Activated CD8-positive, alpha-beta memory T cell treated with anti-CD3 and anti-CD28 coated beads, Interleukin-2, amount 50 U/mL, for 4 hours (primary cell): ENCODE results near the gene PPAT.
"Not testable (repeated sequence)": the region's sequence is repeated elsewhere in the genome, so short reads cannot be mapped to it uniquely, and the experiment has no call there.

ENCODE experiments used
- DNase-seq: peaks from one replicate; pipeline ENCODE4 v3.0.0-alpha.2; 2020

PPAT gene

GRCh38 chr4:56435140-56435926, at the start of gene PPAT:
TSS of gene PPAT (minus strand) at chr4:56435615. CDS start at chr4:56435477, 138 bp downstream.
- DNase-seq, result peak; percentile 99

- DNase-seq, result no peak
These were observed 45.3 kb upstream of the PPAT start for GRCh38 chr4:56480691-56481090.

DNA sequence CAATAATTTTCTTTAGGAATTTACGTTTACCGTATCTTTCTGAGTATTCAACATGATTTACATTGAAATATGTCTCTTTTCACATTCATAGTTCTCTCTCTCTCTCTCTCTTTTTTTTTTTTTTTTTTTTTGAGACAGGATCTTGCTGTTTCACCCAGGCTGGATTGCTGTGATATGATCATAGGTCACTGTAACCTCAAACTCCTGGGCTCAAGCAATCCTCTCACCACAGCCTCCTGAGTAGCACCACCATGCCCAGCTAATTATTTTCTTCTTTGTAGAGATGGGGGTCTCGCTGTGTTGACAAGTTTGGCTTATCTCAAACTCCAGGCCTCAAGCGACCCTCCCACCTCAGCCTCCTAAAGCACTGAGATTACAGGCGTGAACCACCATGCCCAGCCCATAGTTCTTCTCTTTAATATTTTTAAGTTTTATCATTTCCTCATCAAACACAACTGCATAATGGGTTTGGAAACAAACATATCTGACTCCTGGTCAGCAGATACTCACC, 41.8 kb upstream of the PPAT start:
- no peak for DNase-seq

DNA sequence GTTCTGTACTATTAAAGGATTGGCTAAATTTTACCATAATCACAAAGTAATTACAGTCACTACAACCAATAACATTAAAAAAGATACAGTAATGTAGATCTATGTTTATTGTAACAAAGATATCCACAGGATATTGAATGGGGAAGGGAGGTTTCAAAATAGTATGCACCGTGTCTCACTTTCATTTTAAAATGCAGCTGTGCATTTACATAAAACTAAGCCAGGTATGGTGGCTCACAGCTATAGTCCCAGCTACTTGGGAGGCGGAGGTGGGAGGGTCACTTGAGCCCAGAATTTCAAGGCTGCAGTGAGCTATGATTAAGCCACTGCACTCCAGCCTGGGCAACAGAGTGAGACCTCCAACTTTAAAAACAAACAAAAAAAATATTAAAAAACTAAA, 40.5 kb upstream of the PPAT start:
- DNase-seq, result no peak

GRCh38 chr4:56469489-56470210, 34.2 kb upstream of the PPAT start:
- DNase-seq, result no peak

DNA sequence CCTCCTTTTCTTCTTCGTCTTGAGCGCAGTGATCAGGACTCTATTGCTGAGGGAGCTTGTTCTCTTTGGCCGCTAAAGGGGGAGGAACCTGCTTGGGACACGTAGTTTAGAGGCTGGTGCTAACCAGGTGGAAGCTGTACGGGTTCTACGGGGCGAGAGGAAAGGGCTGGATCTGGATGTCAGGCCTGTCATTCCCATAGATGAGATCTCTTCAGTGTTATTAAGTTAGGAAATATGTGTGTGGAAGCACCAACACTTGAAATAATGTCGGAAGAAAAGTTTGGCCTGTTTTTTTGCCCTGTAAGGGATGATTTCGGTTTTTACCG, 32.6 kb upstream of the PPAT start:
- DNase-seq, result peak; percentile 20

GRCh38 chr4:56467284-56468096, 32.1 kb upstream of the PPAT start, which contains the start of gene SRP72:
TSS of gene SRP72 (plus strand) at chr4:56467617. CDS start at chr4:56467636, 19 bp downstream.
- peak; percentile 88 for DNase-seq

DNA sequence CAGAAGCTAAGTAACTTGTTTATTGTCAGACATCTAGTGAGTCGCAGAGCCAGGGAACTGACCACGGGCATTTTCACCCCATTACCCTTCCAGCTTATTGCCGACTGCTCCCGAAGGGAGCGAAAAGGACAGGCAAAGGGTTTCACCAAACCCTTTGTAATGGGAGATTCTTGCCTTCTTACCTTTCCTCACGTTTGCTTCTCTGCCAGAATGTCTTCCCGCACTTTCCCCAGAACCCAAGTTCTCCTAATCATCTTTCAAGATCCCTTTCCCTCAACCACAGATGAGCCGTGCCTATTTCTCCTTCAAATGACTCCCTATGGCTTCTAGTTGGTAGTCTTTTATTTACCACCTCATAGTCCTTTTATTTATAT, 31.5 kb upstream of the PPAT start:
- DNase-seq, result no peak

GRCh38 chr4:56466296-56466761, 30.9 kb upstream of the PPAT start:
- DNase-seq, result not testable (repeated sequence)

GRCh38 chr4:56465599-56466295, 30.3 kb upstream of the PPAT start:
- DNase-seq, result no peak

GRCh38 chr4:56464581-56464980, 29.2 kb upstream of the PPAT start:
- DNase-seq, result no peak

DNA sequence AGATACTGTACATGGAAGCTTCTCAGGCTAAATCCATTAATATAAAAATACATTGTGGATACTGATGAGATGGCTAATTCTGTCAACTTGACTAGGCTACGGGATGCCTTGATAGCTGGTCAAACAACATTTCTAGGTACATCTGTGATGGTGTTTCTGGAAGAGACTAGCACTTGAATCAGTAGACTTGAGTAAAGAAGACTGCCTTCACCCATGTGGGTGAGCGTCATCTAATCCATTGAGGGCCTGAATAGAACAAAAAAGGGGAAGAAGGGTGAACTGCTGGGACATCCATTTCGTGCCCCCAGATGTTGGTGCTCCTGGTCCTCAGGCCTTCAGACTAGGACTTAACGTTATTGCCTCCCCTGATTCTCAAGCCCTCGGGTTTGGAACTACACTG, 28.3 kb upstream of the PPAT start:
- DNase-seq, result no peak

DNA sequence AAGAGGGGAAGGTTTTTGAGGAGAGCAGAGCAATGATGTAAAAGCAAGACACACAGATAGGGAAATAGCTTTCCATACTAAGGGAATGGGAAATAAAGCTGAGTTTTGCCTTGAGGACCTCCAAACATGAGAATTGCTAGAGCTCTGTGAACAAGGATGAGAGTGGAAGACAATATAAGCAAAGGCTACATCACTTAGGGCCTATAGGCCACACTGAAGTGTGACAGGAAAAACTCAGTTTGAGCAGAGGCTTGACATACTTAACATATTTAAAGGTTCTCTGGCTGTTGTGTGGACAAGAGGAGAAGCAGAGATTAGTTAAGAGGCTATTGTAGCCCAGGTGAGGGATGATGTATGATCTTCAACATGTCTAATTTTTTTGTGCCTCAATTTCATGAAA, 26.7 kb upstream of the PPAT start:
- DNase-seq, result no peak

DNA sequence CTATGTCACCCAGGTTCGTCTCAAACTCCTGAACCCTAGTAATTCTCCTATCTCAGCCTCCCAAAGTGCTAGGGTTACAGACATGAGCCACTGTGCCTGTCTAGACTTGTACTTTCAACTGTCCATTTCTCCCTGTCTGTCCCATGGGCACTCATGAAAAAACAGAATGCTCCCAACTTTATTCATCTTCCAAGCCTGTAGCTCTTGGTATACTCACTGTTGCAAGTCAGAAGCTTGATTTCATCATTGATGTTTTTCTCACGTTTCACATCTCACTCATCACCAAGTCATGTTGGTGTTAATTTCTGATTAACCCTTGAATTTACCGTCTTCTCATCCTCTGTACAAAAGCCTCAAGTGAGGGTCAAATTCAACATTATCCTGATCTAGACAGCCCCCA, 24.7 kb upstream of the PPAT start:
- no peak for DNase-seq

DNA sequence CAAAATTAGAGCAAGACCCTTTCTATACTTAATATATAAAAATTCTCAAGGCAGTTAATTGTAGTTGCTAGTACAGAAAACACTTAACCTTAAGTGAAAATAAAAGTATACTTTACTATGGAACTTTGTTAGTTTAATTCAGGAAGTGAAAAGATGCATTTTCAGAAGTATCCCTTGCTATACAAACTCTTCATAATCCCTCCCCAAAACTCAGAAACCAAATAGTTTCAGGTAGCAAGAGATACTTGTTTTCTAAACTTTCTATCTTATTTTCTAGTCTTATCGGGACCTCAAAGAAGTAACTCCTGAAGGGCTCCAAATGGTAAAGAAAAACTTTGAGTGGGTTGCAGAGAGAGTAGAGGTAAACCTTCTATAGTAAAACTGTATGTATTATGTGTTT, 14.9 kb upstream of the PPAT start:
- no peak for DNase-seq

- not testable (repeated sequence) for DNase-seq
These were observed 14.1 kb upstream of the PPAT start for GRCh38 chr4:56449475-56449874.

- no peak for DNase-seq
These were observed 12.9 kb upstream of the PPAT start for GRCh38 chr4:56448301-56448700.

DNA sequence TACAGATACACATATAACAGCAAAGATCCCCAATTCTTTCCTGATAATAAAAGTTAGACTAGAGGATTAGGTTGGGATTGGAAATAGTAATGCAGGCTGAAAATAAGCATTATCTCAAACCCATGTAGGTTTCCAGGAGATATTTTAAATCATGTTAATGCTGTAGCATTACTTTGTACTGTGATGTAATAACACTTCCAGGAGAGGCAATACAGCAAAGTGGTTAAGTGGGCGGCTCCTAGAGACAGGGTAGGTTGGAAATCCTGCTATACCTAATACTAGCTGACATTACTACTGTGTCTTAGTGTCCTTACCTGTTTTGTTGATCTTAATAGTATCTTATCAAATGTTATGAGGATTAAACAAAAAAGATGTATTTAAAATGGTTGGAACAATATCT, 10.3 kb upstream of the PPAT start:
- DNase-seq, result no peak

DNA sequence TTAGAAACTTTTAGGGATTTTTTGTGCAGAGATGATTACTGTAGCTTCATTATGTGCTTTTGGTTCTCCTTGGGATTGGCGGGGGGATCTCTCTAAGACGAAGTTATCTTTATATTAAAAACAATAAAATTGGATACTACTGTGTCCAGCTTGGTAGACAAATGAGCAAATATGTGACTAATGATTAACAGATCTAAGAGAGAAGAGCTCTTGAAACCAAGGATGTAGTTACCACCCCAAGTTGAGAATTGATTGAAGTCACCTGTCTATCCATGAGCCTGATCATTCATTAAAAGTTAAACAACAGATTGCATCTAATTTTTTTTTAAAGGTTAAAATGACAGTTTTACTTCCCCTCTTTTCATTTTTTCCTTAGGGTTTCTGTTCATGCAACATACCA, 9.3 kb upstream of the PPAT start:
- no peak for DNase-seq

- DNase-seq, result no peak
These were observed 5.6 kb upstream of the PPAT start for GRCh38 chr4:56440983-56441382.

DNA sequence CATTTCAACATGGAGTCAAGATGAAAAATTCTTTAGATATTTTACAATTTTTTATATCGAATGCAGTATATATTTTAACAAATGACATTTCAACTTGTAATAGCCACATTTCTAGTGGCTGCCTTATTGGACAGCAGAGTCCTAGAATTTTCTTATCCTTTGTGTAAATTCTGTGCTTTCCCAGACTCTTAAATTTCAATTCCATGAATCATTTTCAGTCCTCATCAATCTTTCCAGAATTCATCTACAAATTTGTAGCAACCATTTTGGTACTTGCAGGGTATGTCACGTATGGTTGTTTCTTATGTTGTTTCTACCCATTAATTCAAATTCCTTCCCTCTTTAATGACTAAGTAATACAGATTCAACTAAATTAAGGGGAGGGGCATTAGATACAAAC, 3.4 kb upstream of the PPAT start:
- no peak for DNase-seq

GRCh38 chr4:56434599-56435139, 746 bp downstream of the PPAT start:
- DNase-seq, result no peak
